Stimulated activated naive CD4-positive, alpha-beta T cell treated with Interleukin-2 at 50 U/mL for 16 hours (primary cell): ENCODE data around the gene FBF1.
"Not testable (repeated sequence)": the region's sequence is repeated elsewhere in the genome, so short reads cannot be mapped to it uniquely, and the experiment has no call there.

Source experiments
- DNase-seq: peaks from one replicate; lab custom pipeline; 2025; lab: John Stamatoyannopoulos, UW

FBF1 gene

DNA sequence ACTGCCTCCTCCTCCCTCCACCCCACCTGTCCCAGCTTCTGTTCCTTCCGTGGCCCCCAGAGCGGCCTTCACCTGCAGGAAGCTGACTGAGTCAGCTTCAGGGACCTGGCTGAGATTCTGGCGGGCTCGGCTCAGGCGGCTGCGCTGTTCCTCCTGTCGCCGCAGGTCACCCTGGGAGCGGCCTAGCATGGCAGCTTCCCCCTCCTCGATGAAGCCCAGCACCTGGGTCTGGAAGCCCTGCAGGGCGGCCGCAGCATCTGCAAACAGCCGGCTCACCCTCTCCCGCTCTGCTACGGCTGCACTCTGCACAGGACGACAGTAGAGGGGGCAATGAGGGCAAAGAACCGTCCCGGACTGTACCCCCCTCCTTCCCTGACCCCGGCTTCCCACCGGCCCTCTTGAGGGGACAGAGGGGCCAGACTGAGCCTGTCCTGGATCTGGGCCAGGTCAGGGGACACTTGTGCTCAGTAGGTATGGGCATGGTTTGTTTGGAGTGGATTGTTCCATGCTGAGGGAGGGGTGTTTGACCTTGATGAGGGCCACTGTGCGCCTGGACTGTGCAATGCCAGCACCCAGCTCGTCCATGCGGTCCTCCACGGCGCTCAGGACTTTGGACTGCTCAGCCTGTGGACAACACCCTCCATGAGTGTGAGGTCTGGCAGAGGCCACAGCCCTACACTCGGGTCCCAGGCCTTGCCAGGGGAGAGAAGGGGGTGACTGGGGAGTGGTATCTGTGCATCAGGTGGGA, 64.5 kb downstream of the FBF1 start:
- DNase-seq, result peak; percentile 62

- DNase-seq, result no peak
Observed at GRCh38 chr17:75875940-75876189, 65.0 kb downstream of the FBF1 start.

DNA sequence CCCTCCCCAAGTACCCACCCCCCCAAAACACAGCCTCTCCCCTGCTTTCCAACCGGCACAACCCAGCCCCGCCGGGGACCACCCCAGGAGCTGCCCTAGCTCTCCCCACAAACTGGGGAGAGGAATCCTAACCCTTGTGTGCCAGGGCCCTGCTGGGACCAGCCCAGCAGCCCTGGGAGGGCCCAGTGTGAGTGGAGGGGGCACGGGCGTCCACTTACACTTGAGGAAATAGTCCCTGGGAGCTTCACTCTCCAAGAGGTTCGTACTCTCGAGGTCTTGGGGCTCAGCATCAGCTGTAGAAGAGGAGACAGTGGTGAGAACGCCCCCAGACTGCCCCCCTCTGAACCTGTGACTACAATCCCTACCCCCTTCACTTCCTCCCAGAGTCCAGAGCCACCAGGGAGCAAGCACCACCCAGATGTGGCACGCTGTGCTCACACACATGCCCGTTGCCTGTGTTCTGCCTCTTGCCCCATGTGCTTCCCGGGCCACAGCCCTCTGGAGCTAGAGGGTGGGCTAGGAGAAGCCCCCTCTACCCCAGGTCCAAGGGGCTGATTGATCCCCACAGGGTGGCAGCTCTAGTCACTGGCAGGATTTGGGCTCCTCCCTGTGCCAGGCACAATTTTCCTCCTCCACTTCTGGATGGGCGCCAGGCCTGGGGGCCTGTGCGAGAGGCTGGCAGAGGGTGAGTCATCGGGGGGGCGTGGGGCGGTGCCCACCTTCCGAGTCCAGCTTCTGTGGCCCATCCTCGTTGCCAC, 65.5 kb downstream of the FBF1 start:
- DNase-seq, result no peak

GRCh38 chr17:75874323-75875181, 66.3 kb downstream of the FBF1 start:
- DNase-seq, result no peak

DNA sequence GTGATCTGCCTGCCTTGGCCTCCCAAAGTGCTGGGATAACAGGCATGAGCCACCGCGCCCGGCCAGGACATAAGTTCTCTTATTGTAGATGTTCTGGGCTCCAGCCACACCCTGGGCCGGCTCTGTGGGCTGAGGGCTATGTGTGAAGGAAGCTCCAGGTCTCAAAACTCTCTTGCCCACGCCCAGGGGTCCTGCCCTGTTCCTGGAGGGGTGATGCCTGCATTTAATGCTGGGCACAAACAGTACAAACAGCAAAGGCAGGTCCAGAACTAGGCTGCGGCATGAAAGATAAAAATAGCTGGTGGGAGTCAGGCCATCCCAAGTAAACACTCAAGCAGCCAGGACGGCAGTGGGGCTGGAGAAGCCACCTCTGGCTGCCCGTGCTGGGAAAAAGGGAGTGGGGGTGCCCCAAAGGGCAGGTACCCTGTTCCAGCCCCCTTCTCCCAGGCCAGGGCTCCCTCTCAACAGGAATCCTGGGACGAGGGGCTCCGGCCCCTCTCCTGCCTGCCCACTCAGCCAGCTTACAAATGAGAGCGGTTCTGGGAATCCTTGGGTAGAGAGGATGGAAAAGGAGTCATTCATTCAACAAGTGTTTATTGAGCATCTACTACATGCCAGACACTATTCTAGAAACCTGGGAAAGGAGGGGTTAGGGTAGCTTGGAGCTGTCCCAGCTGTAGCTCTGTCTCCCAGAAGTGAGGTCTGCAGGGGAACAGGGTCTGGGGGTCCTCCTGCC, 67.1 kb downstream of the FBF1 start:
- no peak for DNase-seq

DNA sequence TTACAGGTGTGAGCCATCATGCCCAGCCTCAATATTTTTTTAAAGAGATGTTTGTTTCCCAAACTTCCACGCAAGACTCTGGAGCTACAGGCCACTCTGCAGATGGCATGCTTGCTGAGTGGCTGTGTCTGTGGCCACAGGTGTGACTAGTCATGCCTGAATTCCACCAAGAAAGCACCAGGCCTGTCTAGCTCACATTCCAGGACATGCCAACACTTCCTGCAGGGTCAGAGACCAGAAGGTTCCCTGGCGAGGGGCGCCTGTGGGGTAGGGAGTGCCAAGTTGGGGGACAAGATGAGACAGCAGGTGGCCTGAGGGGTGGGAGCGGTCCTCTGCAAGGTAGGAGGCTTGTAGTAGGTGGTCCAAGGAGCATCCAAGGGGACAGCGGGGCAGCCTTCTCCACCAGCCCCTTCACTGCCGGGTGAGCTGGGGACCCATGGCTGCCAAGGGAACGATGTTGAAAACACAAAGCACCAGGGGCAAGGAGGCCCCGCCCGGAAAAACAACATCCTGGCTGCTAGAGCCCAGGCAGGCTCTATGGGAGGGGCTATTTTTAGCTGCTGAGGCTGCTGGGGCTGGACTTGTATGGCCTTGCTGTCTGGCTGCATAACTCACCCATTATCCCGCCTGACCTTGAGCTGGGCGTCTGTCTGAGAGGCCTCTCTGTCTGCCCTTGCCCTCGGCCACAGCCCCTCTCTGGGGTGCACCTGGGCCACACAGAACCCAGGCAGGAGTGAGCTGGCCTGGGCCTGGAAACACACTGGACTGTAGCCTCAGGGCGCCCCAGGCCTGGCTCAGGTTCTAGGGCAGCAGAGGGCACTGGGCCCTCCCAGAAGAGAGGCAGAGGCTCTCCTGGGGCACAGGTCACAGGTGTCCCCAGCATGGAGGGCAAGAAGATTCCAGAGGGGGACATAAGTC, 68.1 kb downstream of the FBF1 start:
- DNase-seq, result peak; percentile 43

DNA sequence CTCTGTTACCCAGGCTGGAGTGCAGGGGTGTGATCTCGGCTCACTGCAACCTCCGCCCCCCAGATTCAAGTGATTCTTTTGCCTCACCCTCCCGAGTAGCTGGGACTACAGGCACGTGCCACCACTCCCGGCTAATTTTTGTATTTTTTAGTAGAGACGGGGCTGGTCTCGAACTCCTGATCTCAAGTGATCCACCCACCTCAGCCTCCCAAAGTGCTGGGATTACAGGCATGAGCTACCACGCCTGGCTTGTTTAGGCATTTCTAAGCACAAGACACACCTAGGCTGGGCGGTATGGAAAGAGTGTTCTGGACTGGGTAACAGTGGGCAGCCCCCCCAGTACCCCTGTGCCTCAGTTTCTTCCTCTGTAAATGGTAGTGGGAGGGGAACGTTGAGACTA, 70.6 kb downstream of the FBF1 start:
- not testable (repeated sequence) for DNase-seq

DNA sequence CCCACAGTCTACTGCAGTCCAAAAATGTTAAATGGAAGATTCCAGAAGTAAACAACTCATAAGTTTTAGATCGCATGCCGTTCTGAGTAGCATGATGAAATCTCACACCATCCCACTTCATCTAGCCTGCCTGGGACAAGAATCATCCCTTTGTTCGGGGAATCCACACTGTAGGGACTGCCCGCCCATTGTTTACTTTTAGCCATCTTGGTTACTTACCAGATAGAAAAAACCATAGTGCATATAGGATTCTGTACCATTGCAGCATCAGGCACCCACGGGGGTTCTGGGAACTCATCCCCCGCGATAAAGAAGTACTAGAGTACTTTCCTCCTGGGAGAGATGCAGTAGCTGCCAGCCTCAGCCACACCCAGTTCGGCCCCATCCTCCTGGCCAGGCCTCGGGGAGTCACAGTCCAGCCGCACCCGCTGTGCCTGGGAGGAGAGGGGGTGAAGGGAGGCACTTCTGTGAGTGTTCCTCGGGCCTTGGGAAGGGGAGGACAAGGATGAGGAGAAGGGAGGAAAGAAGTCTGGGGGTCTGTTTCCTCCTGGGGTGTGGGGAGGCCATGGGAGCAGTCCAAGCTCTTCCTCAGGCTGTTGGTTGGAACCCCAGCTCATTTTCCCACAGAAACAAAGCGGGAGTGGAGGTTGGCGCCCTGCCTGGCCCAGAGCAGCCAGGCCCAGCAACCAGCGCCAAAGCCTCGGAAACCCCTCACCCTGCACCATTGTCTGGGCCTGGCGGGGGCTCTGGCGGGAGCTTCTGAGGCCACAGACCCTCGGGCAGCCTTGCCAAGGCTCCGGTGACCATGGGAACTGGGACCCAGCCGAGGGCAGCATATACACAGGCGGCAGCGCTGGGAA, 71.3 kb downstream of the FBF1 start:
- no peak for DNase-seq

GRCh38 chr17:75868730-75869281, 72.0 kb downstream of the FBF1 start:
- not testable (repeated sequence) for DNase-seq

DNA sequence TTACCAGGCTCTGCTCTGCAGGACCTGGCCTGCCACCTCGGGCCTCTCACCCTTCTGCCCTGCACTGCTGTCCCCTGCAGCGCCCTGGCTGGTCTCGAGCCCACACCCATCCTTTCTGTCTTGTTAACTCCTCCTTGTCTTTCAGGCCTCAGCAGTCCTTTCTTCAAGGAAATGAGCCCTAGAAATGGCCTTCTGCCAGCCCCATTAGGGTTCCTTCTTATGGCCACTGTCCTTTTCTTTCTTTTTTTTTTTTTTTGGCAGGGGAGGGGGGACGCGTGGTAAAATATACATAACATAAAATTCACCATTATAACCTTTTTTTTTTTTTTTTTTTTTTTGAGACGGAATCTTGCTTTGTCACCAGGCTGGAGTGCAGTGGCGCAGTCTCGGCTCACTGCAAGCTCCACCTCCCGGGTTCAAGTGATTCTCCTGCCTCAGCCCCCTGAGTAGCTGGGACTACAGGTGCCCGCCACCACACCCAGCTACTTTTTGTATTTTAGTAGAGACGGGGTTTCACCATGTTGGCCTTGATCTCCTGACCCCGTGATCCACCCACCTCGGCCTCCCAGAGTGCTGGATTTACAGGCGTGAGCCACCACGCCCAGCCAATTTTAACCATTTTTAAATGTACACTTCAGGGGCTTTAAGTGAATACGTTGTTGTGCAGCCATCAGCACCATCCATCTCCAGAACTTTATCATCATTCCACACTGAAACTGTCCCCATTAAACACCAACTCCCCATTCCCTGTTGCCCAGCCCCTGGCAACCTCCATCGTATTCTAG, 75.2 kb downstream of the FBF1 start:
- not testable (repeated sequence) for DNase-seq

- DNase-seq, result not testable (repeated sequence)
Observed at GRCh38 chr17:75864887-75865286, 76.0 kb downstream of the FBF1 start.

DNA sequence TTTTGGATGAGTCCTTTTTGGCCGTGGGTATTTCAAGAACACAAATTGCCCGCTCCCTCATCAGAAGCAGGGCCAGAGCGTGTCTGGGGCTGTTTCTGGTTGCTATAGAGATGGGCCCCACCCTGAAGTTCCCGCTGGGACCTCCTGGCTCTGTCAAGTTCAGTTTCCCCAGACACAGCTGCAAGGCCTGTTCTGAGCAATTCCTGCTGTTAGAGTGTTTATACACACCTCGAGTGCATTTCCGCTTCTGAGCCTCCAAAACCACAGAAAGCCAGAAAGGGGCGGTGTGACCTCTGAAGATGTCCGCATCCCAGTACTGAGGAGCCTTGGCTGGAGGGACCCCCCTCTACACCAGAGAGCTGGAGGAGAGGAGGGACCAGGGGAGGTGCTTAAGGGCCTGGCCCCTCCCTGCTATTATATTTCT, 76.4 kb downstream of the FBF1 start:
- no peak for DNase-seq

DNA sequence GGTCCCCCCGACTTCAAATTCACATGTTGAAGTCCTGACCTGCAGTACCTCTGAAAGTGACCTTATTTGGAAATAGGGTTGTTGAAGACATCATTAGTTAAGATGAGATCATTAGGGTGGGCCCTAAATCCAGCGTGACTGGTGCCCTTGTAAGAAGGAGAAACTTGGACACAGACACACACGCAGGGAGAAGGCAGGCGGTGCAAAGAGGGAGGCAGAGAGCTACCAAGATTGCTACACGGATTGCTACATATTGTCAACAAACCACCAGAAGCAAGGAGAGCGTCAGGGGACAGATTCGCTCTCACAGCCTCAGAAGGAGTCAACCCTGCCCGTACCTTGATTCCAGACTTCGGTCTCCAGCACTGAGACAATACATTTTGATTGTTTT, 78.9 kb downstream of the FBF1 start:
- DNase-seq, result no peak
